RWPE1 (cell line): ENCODE measurements around the gene MBLAC1.

Source experiments
- CTCF ChIA-PET: fragments of 350-600 bp; sonication (Branson Sonifier 250); formaldehyde crosslinking; extraction: SDS; loops from one replicate; lab custom pipeline; 2021; lab: Yijun Ruan, JAX
- POLR2A ChIA-PET: fragments of 400-600 bp; formaldehyde crosslinking; extraction: SDS; loops from one replicate; lab custom pipeline; 2020; ENCODE audit warnings: antibody characterized with exemption; ENCODE audit not compliant: low non-redundant PET; lab: Yijun Ruan, JAX
- DNase-seq: peaks from one replicate; pipeline ENCODE4 v3.0.0; 2012; ENCODE audit warnings: low spot score
- H3K27ac ChIP-seq: fragments of 450-650 bp; 2 replicates; pipeline ENCODE4 v1.5.1; 2017
- TF ChIP-seq, protein P1 (sequence below): fragments of 450-650 bp; conservative IDR thresholded peaks from 2 replicates; pipeline ENCODE4 v1.5.1; 2017; ENCODE audit warnings: low read depth, mild to moderate bottlenecking

Gene MBLAC1

DNA sequence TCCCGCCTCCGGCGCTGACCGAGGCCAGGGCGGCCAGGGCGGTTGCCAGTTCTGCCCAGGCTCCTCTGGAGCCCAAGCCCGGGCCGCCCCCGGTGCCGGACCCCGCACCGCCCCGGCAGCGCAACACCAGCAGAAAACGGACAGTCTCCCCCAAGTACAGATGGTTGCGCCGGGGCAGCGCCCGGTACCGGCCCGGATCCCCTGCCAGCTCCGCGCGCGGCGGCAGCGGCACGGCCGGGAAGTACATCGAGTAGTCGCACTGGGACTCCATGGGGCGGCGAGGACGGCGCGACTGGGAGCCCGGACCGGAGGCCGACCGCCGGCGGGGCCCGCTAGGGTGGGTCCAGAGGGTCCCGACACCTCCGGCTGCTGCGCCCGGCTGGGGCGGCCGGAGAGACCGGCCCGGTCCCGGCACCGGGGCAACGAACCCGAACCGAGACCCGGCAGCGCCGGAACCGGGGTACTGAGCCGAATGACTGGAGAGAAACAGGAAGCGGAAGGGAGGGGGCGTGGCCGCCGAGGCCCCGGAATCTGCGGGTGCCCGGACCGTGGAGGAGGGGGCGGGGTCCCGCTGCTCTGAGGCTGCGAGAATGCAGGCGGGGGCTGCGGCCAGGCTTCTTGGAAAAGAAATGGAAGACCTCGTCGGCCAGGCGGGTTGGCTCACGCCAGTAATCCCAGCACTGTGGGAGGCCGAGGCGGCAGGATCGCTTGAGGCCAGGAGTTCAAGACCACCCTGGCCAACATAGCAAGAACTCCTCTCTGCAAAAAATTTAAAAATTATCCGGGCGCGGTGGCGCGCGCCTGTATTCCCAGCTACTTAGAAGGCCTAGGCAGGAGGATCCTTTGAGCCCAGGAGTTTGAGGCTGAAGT lies 31.7 kb downstream of the MBLAC1 start, which contains the start of gene TRAPPC14:
Gene TRAPPC14, minus strand, starts transcription at position 495 of the 870 bp plus-strand sequence. Its CDS starts 224 bp downstream, at position 271.
- H3K27ac ChIP-seq, result peak within 1 kb of the TSS; percentile 93
- ChIA-PET CTCF (interaction anchor here (0.6 to 0.7 kb wide), 2 partner anchors 12 to 28 kb away, joined by 3 read pairs; no protein-coding TSS in a partner anchor), POLR2A (interaction anchor here (0.8 to 1.0 kb wide), 3 partner anchors 10 to 269 kb away, joined by 3 to 4 read pairs (median 3); partner anchors contain the start of gene LAMTOR4)

DNA sequence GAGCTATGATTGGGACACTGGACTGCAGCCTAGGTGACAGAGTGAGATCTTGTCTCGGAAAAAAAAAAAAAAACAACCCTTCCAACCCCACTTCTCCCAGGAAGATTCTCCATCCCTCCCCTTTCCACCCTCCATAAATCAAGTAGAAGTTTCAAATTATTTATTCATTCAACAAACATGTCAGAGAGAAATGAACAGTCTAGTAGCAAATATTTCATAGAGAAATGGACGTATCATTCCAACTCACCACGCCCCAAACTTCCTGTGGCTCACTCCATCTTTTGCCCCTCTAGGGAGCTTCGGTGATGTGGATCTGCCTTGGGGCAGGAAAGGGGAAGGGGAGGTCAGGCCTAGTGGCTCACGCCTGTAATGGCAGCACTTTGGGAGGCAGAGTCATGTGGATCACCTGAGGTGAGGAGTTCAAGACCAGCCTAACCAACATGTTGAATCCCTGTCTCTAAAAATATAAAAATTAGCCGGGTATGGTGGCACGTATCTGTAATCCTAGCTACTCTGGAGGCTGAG lies 32.4 kb downstream of the MBLAC1 start:
- ChIA-PET CTCF (interaction anchor here (0.7 kb wide), 1 partner anchor 29 kb away, joined by 3 read pairs; no protein-coding TSS in a partner anchor), POLR2A (no interaction called here)
- H3K27ac ChIP-seq, result peak overlapping the region; percentile 93
- TF ChIP-seq, protein P1, sequence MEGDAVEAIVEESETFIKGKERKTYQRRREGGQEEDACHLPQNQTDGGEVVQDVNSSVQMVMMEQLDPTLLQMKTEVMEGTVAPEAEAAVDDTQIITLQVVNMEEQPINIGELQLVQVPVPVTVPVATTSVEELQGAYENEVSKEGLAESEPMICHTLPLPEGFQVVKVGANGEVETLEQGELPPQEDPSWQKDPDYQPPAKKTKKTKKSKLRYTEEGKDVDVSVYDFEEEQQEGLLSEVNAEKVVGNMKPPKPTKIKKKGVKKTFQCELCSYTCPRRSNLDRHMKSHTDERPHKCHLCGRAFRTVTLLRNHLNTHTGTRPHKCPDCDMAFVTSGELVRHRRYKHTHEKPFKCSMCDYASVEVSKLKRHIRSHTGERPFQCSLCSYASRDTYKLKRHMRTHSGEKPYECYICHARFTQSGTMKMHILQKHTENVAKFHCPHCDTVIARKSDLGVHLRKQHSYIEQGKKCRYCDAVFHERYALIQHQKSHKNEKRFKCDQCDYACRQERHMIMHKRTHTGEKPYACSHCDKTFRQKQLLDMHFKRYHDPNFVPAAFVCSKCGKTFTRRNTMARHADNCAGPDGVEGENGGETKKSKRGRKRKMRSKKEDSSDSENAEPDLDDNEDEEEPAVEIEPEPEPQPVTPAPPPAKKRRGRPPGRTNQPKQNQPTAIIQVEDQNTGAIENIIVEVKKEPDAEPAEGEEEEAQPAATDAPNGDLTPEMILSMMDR, result no peak
- no peak for DNase-seq

More for the DNA sequence above, 31.7 kb downstream of the MBLAC1 start, which contains the start of gene TRAPPC14:
- DNase-seq, result peak; percentile 97
- TF ChIP-seq, protein P1, result no peak

DNA sequence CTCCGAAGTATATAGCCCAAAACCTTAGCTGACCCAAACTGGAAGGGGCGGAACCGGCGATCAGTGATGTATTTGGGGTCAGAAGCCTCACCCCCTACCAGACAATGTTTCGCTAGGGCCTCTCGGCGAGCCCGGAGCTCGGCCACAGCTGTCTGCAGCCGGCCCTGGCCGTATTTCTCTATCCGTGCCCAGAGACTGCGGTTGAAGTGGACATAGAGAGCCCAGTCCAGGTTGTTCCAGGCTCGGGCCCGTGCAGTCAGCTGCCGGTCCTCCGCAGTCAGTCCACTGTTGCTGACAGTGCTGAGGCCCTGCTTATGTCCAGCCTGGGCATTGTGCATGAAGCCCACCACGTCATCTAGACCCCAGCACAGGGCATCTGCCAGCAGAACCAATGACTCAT lies 33.3 kb downstream of the MBLAC1 start:
- H3K27ac ChIP-seq, result peak overlapping the region; percentile 93
- ChIA-PET CTCF (no interaction called here), POLR2A (interaction anchor here (0.5 kb wide), 1 partner anchor 269 kb away, joined by 3 read pairs; the partner anchor contains the start of gene ZCWPW1)
- DNase-seq, result no peak
- TF ChIP-seq, protein P1, result no peak

DNA sequence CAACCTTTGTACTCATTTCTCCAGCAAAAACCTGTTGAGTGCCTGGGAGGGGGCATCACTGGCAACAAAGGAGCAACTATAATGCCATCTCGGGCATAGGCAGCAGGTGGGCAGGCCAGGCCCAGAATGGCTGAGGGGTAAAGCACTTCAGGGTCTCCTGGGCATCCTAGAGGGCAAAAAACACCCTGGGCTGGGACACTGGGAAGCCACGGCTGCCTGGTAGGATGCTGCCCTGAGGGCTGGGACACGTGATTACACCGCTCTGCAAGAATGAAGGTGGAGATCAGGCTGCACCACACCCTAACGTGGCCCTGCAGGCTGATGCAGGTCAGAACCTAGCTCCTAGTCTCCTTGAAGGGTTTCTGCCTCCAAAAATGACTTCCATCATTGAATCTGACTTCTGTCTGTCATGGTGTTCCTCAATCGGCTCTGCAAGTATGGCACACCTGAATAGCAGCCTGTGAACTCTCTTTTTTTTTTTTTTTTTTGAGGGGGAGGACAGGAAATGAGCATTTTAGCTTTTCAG lies 36.3 kb downstream of the MBLAC1 start:
- TF ChIP-seq, protein P1, result no peak
- ChIA-PET POLR2A (no interaction called here), CTCF (interaction anchor here (0.7 to 1.0 kb wide), 2 partner anchors 29 to 30 kb away, joined by 3 to 6 read pairs; no protein-coding TSS in a partner anchor)
- H3K27ac ChIP-seq, result peak overlapping the region; percentile 93
- peak; percentile 82 for DNase-seq

DNA sequence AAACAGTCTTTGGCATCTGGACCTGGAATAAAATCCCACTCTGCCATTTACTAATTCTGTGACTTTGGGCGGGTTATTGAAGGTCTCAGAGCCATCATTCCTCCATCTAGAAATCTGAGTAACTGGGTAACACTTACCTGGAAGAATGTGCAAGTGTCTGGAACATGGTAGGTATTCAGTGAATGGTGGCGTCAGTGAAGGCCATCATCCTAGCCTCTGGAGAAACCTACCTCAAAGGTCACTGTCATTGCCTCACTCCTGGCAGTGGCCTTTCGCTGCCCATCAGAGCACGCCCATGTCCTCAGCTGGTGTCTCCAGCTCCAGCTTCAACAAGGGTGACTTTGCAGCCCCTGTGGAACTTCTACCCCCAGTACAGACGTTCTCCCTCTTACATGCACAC lies 37.1 kb downstream of the MBLAC1 start:
- ChIA-PET CTCF (interaction anchor here (0.7 to 1.0 kb wide), 2 partner anchors 30 to 31 kb away, joined by 3 to 6 read pairs; no protein-coding TSS in a partner anchor), POLR2A (no interaction called here)
- TF ChIP-seq, protein P1, result no peak
- no peak for DNase-seq
- peak overlapping the region; percentile 93 for H3K27ac ChIP-seq

DNA sequence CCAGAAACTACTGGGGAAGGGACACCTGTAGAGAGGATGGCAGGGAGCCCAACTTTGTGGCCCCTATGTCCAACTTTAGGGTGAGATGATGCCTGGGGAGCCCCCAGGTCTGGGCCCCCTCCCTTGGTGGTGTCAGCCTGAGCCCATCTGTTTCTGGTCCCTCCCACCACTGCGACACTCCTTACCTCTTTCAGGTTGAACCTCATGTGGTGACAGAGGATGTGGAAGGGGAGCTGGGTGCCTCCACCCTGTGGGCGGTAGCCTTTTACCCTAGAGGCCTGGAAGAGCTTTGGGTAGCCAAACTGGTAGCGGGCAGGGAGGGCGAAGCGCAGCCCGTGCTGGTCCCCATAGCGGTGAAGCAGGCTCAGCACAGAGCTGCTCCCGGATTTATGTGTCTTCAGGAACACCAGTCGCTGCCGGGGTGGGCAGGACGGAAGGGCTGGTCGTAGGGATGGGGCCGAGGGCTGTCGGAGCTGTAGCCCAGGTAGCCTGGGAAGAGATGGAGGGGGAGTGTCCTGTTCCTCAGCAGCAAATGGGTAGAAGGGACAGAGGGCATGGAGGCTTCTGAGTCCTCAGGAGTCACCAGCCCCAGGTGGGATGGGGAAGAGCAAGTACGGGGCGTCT lies 39.7 kb downstream of the MBLAC1 start:
- ChIA-PET CTCF (interaction anchor here (0.6 to 0.7 kb wide), 2 partner anchors 53 to 313 kb away, joined by 3 read pairs; partner anchors contain the start of genes PVRIG and TSC22D4), POLR2A (no interaction called here)
- peak overlapping the region; percentile 86 for H3K27ac ChIP-seq
- no peak for DNase-seq
- TF ChIP-seq, protein P1, result no peak
